Immature natural killer cell (primary cell): Measurements from ENCODE around the gene CHPT1. TPM values are rescaled to one million over a fixed set of nuclear protein-coding genes. Genes with fewer than 3 reads are reported as not detected.

Experiments
- DNase-seq, 3 donors: peaks; one replicate each; pipeline ENCODE4 v3.0.0; 2022; ENCODE audit warnings: mixed read lengths in 1 of 3
- H3K27ac Mint-ChIP-seq, 6 donors: one replicate each; pipeline ENCODE4 v1.8.0; 2020; ENCODE audit warnings: mixed read lengths in 6 of 6, mild to moderate bottlenecking in 5 of 6, inconsistent platforms in 4 of 6, moderate library complexity in 3 of 6
- H3K27me3 Mint-ChIP-seq, 3 donors: one replicate each; pipeline ENCODE4 v1.8.0; 2020 to 2021; ENCODE audit warnings: low read depth in 3 of 3, mild to moderate bottlenecking in 3 of 3, mixed read lengths in 3 of 3, moderate library complexity in 3 of 3, inconsistent platforms in 1 of 3
- H3K36me3 Mint-ChIP-seq, 3 donors: one replicate each; pipeline ENCODE4 v1.8.0; 2020; ENCODE audit warnings: mixed read lengths in 3 of 3, inconsistent platforms in 2 of 3, mild to moderate bottlenecking in 2 of 3
- H3K4me1 Mint-ChIP-seq, 2 donors: one replicate each; pipeline ENCODE4 v1.8.0; 2020; ENCODE audit warnings: inconsistent platforms in 2 of 2, mild to moderate bottlenecking in 2 of 2, mixed read lengths in 2 of 2, moderate library complexity in 1 of 2
- H3K4me3 Mint-ChIP-seq, 5 donors: one replicate each; pipeline ENCODE4 v1.8.0; 2020; ENCODE audit warnings: mild to moderate bottlenecking in 5 of 5, mixed read lengths in 5 of 5, inconsistent platforms in 3 of 5, moderate library complexity in 3 of 5
- H3K9me3 Mint-ChIP-seq, 6 donors: one replicate each; pipeline ENCODE4 v1.8.0; 2020; ENCODE audit warnings: mild to moderate bottlenecking in 6 of 6, mixed read lengths in 6 of 6, inconsistent platforms in 4 of 6, moderate library complexity in 3 of 6
- polyA plus RNA-seq, 3 donors: library from polyadenylated mRNA; unstranded; fragments of 300-500 nt; fragmentation: Illumina TruSeq; gene quantifications; one replicate each; pipeline ENCODE4 v1.2.3, GENCODE V29; 2021

Gene CHPT1
- polyA plus RNA-seq, 3 donors from 2014 or later, result 13.1 to 28.5 (median 17.2) TPM

DNA sequence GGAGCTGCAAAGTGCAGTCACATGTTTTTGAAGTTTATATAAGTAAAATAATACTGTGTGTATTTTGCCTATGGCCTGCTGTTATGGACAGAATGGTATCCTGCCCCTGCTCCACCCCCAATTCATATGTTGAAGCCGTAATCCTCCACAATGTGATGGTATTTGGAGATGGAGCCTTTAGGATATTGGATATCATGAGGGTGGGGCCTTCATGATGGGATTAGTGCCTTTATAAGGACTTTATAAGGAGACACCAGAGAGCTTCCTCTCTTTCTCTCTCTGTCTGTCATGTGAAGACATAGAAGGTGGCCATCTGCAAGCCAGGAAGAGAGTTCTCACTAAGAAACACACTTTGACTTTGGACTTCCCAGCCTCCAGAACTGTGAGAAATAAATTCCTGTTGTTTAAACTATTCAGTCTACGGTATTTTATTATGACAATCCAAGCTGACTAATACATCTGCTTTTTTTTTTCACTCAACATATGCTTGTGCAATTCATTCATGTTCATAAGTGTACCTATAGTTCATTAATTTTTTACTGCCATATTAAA is 3.1 kb upstream of the CHPT1 start:
- Mint-ChIP-seq H3K36me3 (no peaks in the 10 kb centered on the region), H3K27ac (no peak overlapping the region), H3K4me1 (peaks cover 14 to 19% of the 10 kb centered on the region in 2 donors), H3K4me3 (no peak overlapping the region), H3K27me3 (peaks cover under 1 to 6% (median 3%) of the 10 kb centered on the region in 3 donors), H3K9me3 (no peaks in the 10 kb centered on the region)
- no peak for DNase-seq

- Mint-ChIP-seq H3K4me3 (no peak overlapping the region), H3K27me3 (peaks cover 2 to 6% (median 3%) of the 10 kb centered on the region in 3 donors), H3K9me3 (no peaks in the 10 kb centered on the region), H3K4me1 (peaks cover 17 to 19% of the 10 kb centered on the region in 2 donors), H3K27ac (no peak overlapping the region), H3K36me3 (no peaks in the 10 kb centered on the region)
- DNase-seq, result no peak
Observed at GRCh38 chr12:101694986-101695385, 2.5 kb upstream of the CHPT1 start.

DNA sequence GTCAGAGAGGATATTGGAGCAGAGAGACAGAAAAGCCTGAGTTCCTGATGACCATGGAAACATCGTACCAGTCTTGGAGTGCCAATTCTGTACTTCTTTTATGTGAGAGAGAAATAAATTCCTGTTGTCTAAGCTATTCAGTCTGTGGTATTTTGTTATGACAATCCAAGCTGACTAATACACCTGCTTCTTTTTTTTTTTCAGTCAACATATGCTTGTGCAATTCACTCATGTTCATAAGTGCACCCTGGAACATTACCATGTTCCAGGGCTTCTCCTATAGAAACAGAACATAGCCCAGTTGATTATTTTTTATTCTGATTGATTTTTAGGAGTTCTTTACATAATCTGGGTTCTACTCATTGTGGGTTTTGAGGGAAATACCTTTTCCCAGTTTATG is 1.7 kb upstream of the CHPT1 start:
- Mint-ChIP-seq H3K9me3 (no peaks in the 10 kb centered on the region), H3K4me1 (peaks cover 17 to 19% of the 10 kb centered on the region in 2 donors), H3K4me3 (peak overlapping the region in 2 of 5 donors; percentile 15 to 17), H3K27ac (no peak overlapping the region), H3K36me3 (no peaks in the 10 kb centered on the region), H3K27me3 (peaks cover 2 to 6% (median 3%) of the 10 kb centered on the region in 3 donors)
- DNase-seq, result no peak

- no peaks in the 10 kb centered on the region for H3K36me3 Mint-ChIP-seq
Observed at GRCh38 chr12:101696251-101697196, 916 bp upstream of the CHPT1 start.

DNA sequence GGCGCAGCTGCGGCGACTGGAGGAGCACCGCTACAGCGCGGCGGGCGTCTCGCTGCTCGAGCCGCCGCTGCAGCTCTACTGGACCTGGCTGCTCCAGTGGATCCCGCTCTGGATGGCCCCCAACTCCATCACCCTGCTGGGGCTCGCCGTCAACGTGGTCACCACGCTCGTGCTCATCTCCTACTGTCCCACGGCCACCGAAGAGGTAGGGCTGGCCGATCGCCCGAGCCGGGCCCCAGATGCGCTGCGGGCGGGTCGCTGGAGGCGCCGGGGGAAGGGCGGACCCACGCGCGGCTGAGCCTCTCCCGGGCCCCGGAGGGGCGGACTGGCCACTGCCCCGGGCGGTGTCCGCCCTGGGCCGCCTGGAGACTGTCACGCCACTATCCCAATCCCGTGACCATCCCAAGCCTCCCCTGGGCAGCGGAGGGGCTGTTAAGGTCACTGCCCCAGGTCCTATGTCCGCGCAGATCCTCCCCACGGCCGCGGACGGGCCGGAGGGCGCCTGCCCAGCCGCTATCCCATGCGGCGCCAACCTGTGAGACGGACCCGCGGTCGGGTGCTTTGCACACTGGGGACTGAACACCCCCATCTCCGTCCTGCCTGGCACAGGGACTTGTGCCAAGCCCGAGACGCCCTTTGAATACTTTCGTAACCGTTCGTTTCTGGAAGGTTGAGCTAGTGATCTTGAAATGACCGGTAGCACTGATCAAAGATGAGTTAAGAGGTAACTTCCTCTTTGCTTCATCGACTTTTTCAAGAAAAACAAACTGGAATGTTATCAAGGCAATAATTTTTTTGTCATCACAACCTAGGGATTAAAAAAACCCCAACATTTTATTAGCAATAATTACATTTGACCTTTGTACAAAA is 725 bp downstream of the CHPT1 start:
- H3K27me3 Mint-ChIP-seq, result peaks cover 2 to 3% (median 3%) of the 10 kb centered on the region in 3 donors
- peak overlapping the region; percentile 14 to 85 (median 76) for H3K27ac Mint-ChIP-seq
- H3K9me3 Mint-ChIP-seq, result no peaks in the 10 kb centered on the region
- peaks cover 17 to 19% of the 10 kb centered on the region in 2 donors for H3K4me1 Mint-ChIP-seq
- peak; percentile 13 to 21 (median 13) for DNase-seq
- H3K4me3 Mint-ChIP-seq, result peak overlapping the region; percentile 84 to 93 (median 90)
- H3K36me3 Mint-ChIP-seq, result no peaks in the 10 kb centered on the region

More at GRCh38 chr12:101696251-101697196, 916 bp upstream of the CHPT1 start:
- Mint-ChIP-seq H3K4me1 (peaks cover 17 to 19% of the 10 kb centered on the region in 2 donors), H3K27me3 (peaks cover 2 to 6% (median 3%) of the 10 kb centered on the region in 3 donors), H3K4me3 (peak overlapping the region; percentile 91 to 93 (median 93)), H3K27ac (peak overlapping the region; percentile 72 to 92 (median 84)), H3K9me3 (no peaks in the 10 kb centered on the region)
- DNase-seq, result no peak

GRCh38 chr12:101698800-101699347 is 1.4 kb downstream of the CHPT1 start:
- no peak for DNase-seq
- Mint-ChIP-seq H3K4me1 (peaks cover 17 to 19% of the 10 kb centered on the region in 2 donors), H3K27ac (peak overlapping the region in 5 of 6 donors; percentile 14 to 85 (median 79))

GRCh38 chr12:101700299-101700820 is 2.9 kb downstream of the CHPT1 start:
- Mint-ChIP-seq H3K27ac (no peak overlapping the region), H3K4me1 (peaks cover 17 to 19% of the 10 kb centered on the region in 2 donors), H3K9me3 (no peaks in the 10 kb centered on the region), H3K4me3 (no peak overlapping the region), H3K27me3 (peaks cover 2 to 3% (median 3%) of the 10 kb centered on the region in 3 donors), H3K36me3 (no peaks in the 10 kb centered on the region)
- no peak for DNase-seq

More at GRCh38 chr12:101698800-101699347, 1.4 kb downstream of the CHPT1 start:
- Mint-ChIP-seq H3K9me3 (no peaks in the 10 kb centered on the region), H3K4me3 (peak overlapping the region; percentile 82 to 93 (median 90)), H3K27me3 (peaks cover 2 to 3% (median 3%) of the 10 kb centered on the region in 3 donors), H3K36me3 (no peaks in the 10 kb centered on the region)

DNA sequence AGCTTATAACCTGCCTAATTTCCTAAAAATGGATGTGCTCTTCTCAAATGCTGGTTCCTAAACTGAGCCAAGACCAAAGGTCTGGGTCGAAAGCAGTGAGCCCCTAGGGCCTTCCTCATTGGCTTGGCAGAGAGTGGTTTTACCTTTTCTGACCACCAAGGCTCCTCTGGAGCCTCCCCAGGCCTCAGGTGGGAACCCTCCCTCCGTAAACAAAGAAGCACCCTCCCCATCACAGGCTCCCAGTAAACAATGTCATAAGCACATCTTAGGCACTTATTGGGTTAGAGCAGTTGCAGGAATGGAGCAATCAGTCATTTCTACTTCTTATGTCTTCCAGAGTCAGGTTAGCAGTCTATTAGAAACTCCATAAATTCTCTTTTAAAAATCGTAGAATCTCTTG is 6.0 kb downstream of the CHPT1 start:
- Mint-ChIP-seq H3K27me3 (peaks cover 0 to 2% (median 0%) of the 10 kb centered on the region in 3 donors), H3K4me3 (no peak overlapping the region), H3K36me3 (no peaks in the 10 kb centered on the region), H3K27ac (no peak overlapping the region), H3K9me3 (no peaks in the 10 kb centered on the region), H3K4me1 (peaks cover 5% of the 10 kb centered on the region in 2 donors)
- DNase-seq, result no peak

DNA sequence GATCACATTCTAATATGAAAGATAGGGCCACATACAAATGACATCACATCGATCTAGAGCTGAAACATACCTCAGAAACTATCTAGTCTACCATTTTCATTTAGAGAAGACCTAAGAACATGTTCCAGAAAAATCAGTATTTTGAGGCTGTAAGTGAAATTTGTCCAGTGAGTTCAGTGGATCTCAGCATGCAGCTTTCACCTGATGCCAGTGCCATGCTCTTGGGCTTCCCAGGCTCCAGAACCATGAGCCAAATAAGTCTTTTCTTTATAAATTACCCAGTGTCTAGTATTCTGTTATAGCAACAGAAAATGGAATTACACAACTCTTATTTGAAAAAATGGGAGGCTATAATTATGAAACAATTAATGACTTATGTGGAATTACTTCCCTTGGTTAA is 9.0 kb downstream of the CHPT1 start:
- no peaks in the 10 kb centered on the region for H3K27me3 Mint-ChIP-seq
- peaks cover 8 to 11% of the 10 kb centered on the region in 2 donors for H3K4me1 Mint-ChIP-seq
- no peak for DNase-seq
- H3K27ac Mint-ChIP-seq, result no peak overlapping the region
- no peaks in the 10 kb centered on the region for H3K36me3 Mint-ChIP-seq
- no peaks in the 10 kb centered on the region for H3K9me3 Mint-ChIP-seq
- no peak overlapping the region for H3K4me3 Mint-ChIP-seq

DNA sequence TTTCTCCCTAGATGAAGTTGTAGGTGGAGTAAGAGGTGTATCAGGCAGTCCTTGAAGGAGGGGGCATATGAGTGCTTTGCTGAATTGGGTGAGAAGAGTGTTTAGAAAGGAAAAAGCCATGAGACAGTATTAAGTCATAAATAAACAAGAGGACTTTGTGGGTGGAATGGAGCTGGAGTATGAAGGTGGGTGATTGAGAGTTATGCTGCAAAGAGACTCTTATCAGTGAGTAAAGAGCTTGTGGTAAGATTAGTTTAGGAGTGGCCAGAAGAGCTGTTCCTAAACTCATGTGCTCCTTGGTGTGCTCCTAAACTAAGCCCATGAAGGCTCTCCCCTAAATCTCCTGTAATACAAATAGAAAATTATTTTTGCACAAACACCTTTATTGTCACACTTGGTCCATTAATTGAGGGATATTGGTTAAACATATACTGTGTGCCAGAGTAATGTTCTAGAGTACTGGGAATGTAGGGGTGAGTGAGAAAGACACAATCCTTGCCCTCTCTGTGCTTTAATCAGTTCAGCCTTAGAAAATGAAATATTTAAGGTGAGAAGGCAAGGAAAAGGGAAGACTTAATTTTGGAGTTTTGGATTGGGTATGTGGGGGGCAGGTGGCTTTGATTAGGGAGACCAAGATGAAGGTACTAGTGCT is 9.8 kb downstream of the CHPT1 start:
- Mint-ChIP-seq H3K4me3 (no peak overlapping the region), H3K4me1 (peaks cover 8 to 11% of the 10 kb centered on the region in 2 donors), H3K27ac (peak overlapping the region in 1 of 6 donors; percentile 20), H3K9me3 (no peaks in the 10 kb centered on the region), H3K36me3 (no peaks in the 10 kb centered on the region), H3K27me3 (no peaks in the 10 kb centered on the region)
- DNase-seq, result no peak

DNA sequence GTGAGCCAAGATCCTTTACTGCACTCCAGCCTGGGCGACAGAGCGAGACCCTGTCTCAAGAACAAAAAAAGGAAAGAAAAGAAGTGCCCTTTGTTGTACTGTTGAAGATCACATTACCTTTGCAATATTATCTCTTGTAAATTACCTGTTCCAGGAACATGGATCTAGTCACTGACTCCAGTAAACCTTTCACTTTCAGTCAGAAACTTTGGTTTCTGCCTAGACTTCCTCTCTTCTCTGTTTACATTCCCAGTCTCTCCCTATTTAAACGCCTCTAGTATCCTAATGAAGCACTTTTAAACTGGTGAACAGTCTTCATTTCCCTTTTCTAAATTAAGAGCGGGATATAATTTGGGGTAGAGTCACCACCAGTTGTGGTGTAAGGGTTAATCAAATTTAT is 12.8 kb downstream of the CHPT1 start:
- H3K4me3 Mint-ChIP-seq, result no peak overlapping the region
- no peak overlapping the region for H3K27ac Mint-ChIP-seq

GRCh38 chr12:101713059-101713682 is 15.7 kb downstream of the CHPT1 start:
- DNase-seq, result no peak
- H3K27ac Mint-ChIP-seq, result peak overlapping the region in 1 of 6 donors; percentile 6
- no peaks in the 10 kb centered on the region for H3K9me3 Mint-ChIP-seq
- no peak overlapping the region for H3K4me3 Mint-ChIP-seq
- H3K4me1 Mint-ChIP-seq, result peaks cover 8 to 11% of the 10 kb centered on the region in 2 donors
- H3K36me3 Mint-ChIP-seq, result peaks cover 0 to 5% (median 2%) of the 10 kb centered on the region in 3 donors
- no peaks in the 10 kb centered on the region for H3K27me3 Mint-ChIP-seq

More for the DNA sequence above, 12.8 kb downstream of the CHPT1 start:
- H3K4me1 Mint-ChIP-seq, result peaks cover 8 to 11% of the 10 kb centered on the region in 2 donors
- H3K9me3 Mint-ChIP-seq, result no peaks in the 10 kb centered on the region
- H3K27me3 Mint-ChIP-seq, result no peaks in the 10 kb centered on the region
- DNase-seq, result no peak
- H3K36me3 Mint-ChIP-seq, result no peaks in the 10 kb centered on the region
